NCI-H2196 treated with DMSO at 0.1 percent for 48 hours (cell line): ENCODE measurements around the gene PITPNB.

Experiments used
- DNase-seq: peaks from one replicate; lab custom pipeline; 2025; ENCODE audit not compliant: unreplicated experiment; lab: John Stamatoyannopoulos, UW

The PITPNB gene

GRCh38 chr22:27919942-27920755, 1.1 kb upstream of the PITPNB start:
- no peak for DNase-seq

GRCh38 chr22:27918341-27919221, 475 bp downstream of the PITPNB start:
- DNase-seq: no peak

- no peak for DNase-seq
Measured at GRCh38 chr22:27915986-27916385, 3.1 kb downstream of the PITPNB start.

- no peak for DNase-seq
Measured at GRCh38 chr22:27913162-27913741, 5.8 kb downstream of the PITPNB start.

- no peak for DNase-seq
Measured at GRCh38 chr22:27912101-27912500, 7.0 kb downstream of the PITPNB start.

- DNase-seq: no peak
Measured at GRCh38 chr22:27911330-27911729, 7.7 kb downstream of the PITPNB start.

- no peak for DNase-seq
Measured at GRCh38 chr22:27906241-27906640, 12.8 kb downstream of the PITPNB start.

- no peak for DNase-seq
Measured at GRCh38 chr22:27905653-27906052, 13.4 kb downstream of the PITPNB start.

- DNase-seq: no peak
Measured at GRCh38 chr22:27903805-27904473, 15.1 kb downstream of the PITPNB start.

GRCh38 chr22:27900153-27900552, 18.9 kb downstream of the PITPNB start:
- no peak for DNase-seq

- no peak for DNase-seq
Measured at GRCh38 chr22:27896245-27896644, 22.8 kb downstream of the PITPNB start.

- DNase-seq: no peak
Measured at GRCh38 chr22:27895600-27895999, 23.5 kb downstream of the PITPNB start.

- DNase-seq: no peak
Measured at GRCh38 chr22:27892811-27893210, 26.2 kb downstream of the PITPNB start.

GRCh38 chr22:27892064-27892463, 27.0 kb downstream of the PITPNB start:
- DNase-seq: no peak

GRCh38 chr22:27888310-27888709, 30.7 kb downstream of the PITPNB start:
- DNase-seq: no peak

- no peak for DNase-seq
Measured at GRCh38 chr22:27886843-27887151, 32.3 kb downstream of the PITPNB start.

GRCh38 chr22:27885977-27886842, 32.8 kb downstream of the PITPNB start:
- DNase-seq: no peak

GRCh38 chr22:27883656-27884350, 35.3 kb downstream of the PITPNB start:
- no peak for DNase-seq

- no peak for DNase-seq
Measured at GRCh38 chr22:27882507-27883290, 36.4 kb downstream of the PITPNB start.
